CD4-positive, alpha-beta T cell treated with Interleukin-6 for 4 hours (primary cell): ENCODE results near the gene ZNF177.

Source experiments
- DNase-seq: peaks from one replicate; pipeline ENCODE4 v3.0.0-alpha.2; 2020; ENCODE audit warnings: mixed read lengths

The ZNF177 gene

GRCh38 chr19:9431475-9431874, 68.7 kb downstream of the ZNF177 start:
- DNase-seq = peak; percentile 35
